ENCODE measurements around the gene RTL10.

Gene RTL10, protein sequence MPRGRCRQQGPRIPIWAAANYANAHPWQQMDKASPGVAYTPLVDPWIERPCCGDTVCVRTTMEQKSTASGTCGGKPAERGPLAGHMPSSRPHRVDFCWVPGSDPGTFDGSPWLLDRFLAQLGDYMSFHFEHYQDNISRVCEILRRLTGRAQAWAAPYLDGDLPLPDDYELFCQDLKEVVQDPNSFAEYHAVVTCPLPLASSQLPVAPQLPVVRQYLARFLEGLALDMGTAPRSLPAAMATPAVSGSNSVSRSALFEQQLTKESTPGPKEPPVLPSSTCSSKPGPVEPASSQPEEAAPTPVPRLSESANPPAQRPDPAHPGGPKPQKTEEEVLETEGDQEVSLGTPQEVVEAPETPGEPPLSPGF

DNA sequence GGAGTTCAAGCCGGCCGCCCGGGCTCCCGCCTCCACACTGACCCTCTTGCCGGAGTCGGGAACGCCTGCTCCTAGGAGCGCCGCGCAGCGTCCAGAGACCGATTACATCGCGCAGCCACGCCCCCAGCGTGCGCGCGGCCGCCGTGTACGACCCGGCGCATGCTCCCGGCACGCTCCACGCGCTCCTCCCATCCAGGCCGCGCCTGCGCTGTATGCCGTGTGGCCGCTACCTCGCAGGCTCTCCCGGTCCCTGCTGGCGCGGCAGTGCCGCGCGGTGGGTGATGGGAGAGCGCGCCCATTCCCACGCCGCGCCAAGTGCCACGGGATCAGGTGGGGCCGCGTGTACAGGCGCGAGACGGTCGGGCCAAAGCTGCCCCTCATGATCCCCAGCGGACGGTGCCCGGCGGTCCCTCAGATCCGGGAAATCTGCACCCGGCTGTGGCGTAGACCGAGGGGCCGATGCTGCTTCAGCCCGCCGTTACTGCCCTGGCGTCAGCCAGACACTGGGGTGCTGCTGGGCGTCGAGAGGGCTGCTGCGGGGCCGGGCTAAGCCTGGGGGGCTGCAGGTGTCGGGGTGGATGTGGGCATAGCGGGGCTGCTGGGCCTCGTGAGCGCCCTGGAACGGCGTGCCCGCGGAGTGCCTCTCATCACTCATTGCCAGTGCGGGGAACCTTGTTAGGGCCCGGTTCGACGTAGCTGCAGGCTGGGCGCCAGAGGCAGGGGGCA is at the start of gene RTL10, which contains the start of gene GNB1L:
Gene RTL10 (minus strand): TSS at position 97 of the 726 bp plus-strand sequence. CDS start 2,613 bp downstream, outside the sequence.
Gene GNB1L (minus strand): TSS at position 97 of the 726 bp plus-strand sequence. CDS start 33,519 bp downstream, outside the sequence.
- DNase-seq, result peak; percentile 69

- no peak for DNase-seq
Measured at GRCh38 chr22:19904174-19904856, 49.6 kb upstream of the RTL10 start.

DNA sequence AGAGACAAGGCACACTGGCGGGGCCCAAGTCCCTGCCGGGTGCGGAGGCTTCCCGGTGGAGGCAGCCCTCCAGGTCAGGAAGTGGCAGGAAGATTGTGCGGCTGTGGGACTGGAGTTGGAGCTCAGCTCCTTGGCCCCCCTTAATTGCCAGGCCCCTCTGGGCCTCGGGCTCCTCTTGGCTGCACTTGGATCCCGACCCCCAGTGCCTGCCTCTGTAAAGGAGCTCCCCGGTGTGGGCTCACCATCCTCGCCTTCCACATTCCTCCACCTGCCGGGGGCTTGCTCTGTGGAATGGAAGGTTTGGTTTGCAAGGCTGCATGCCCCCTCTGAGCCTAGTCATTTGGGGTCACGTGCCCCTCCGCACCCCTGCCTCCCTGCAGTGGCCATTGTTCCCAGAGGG is 48.8 kb upstream of the RTL10 start:
- DNase-seq, result no peak

GRCh38 chr22:19903031-19903430 is 48.4 kb upstream of the RTL10 start:
- DNase-seq, result no peak

DNA sequence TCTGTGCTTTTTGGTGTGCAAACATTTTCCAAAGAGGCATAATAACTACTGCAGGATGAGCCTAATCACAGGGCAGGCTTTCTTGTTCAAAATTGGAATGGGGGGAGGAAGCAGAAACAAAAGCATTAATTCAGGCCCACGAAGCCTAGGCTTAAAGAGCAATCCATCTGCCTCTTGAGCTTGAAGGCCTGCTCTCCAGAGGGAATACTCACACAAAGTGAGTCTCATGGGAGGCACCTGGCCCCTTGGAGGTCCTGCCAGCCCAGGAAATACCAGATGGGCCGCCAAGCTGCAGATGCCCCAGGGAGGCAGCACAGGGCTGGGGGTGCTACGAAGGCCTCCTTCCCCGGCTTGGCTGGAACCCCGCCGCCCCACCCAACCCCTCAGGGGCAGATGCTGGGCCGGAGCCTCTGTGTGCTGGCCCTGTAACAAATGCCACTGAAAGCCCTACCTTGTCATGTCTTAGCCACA is 47.6 kb upstream of the RTL10 start:
- DNase-seq, result no peak

GRCh38 chr22:19901577-19902244 is 47.0 kb upstream of the RTL10 start:
- no peak for DNase-seq

DNA sequence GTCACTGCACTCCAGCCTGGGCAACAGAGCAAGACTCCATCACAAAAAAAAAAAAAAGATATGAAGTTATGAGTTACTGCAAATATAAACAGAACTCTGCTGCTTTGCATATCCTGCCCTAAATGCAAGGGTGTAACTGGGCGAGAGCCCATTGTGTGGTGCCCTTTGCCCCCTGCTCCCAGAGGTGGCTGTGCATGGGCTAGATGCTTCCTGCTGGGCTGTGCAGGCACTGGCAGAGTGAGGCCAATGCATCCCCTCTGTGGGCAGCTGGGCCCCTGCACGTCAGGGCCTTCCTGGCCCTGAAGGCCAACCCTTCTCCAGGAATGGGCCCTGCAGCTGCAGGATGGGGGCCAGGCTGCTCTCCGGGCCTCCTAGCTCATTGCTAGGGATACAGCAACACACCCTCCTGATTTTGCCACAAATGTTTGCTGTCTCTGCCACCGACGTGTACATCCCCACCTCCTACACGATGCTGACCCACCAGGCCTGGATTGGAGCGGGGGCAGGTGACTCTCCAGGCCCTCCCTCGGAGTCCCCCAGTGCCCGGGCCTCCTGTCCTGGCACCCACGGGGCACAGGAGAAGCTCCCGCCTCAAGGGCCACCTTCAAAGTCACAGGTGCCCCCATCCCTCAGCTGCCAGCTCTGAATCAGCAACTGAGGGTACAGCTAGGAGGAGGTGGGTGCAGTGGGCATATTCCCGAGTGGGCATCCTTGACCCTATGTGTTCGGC is 46.2 kb upstream of the RTL10 start:
- no peak for DNase-seq

GRCh38 chr22:19898831-19899567 is 44.3 kb upstream of the RTL10 start:
- DNase-seq, result no peak

DNA sequence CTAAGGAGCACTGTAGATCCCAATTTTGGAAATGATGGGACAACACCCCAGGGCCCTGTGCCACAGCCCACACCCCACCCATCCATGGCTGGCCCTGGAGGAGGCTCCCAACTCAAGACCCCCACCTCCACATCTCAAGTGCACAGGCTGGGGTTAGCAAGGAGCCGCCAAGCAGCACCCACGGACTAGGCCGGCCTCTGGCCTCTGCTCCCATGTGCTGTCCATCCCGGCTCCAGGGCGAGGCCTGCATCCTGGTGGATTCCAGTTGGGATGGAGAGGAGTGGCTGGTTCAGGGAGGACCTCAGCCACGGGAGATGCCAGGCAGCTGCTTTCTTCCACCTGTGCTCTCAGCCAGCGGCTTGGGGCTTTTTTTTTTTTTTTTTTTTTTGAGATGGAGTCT is 43.5 kb upstream of the RTL10 start:
- no peak for DNase-seq

GRCh38 chr22:19897726-19898125 is 43.1 kb upstream of the RTL10 start:
- no peak for DNase-seq

DNA sequence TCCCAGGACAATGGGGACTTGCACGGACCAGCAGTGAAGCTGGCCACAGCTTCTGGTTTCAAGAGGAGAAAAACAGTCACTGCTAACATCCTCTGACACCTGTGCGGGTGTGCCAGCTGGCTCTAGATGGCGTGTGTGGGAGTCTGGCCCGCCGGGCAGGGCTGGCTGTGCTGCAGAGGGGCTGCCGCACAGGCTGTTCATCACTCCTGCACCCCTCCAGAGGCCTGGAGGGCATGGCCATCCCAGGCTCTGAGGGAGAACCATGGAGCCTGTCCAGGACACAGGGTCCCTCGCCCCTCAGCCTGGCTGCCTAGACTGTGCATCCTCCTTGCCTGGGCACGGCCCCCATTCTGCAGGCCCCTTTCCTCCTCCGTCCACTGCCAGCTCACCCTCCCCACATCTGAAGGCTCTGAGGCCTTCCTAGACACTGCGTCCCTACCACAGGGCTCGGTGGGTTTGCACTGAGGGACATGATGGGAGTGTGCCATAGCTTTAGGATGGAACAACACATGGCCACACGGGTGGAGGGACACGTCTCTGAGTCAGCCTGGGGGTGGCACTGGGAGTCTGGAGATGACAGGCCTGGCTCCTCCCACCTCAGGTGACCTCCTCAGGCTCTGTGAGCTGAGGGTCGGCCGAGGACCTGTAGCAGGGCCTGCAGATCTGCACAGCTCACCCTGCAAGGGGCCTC is 42.1 kb upstream of the RTL10 start:
- no peak for DNase-seq

GRCh38 chr22:19895160-19895849 is 40.6 kb upstream of the RTL10 start:
- DNase-seq, result no peak

DNA sequence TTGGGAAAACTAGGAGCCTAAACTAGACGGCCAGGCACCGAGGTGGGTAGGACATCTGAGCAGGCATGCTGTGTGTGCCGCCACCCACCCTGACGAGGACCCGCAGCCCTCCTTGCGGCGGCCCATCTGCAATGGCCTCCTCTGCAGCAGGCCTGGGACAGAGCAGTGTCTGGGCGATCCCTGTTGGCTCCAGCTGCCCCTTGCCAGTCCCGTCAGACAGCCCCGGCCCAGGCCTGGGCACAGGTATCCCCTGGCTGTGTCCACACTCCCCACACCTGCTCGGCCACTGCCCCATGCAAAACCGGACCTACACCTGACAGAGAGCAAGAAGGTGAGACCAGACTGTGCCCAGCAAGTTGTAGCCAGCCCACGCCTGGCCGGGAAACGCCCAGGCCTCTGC is 38.7 kb upstream of the RTL10 start:
- DNase-seq, result no peak

DNA sequence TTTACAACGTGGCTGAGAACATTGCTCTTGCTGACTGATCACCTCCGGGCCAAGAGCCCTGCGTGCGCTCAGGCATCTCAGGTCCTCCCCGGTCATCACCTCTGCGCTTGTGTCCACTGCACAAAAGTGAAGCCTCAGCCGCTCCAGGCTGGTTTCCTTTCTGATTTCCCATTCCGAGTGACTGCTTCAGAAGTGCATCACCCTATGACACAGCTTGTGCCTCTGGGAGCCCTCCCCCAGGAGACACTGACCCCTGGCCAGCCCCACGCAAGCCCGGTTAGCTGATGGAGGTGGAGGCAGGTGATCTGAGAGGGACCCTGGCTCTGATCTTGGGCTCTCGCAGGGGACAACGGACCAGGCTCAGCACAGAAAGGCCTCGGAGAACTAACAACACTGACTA is 38.3 kb upstream of the RTL10 start:
- no peak for DNase-seq

- DNase-seq, result no peak
Measured at GRCh38 chr22:19892257-19892879, 37.7 kb upstream of the RTL10 start.

- DNase-seq, result peak; percentile 75
Measured at GRCh38 chr22:19891317-19892256, 36.9 kb upstream of the RTL10 start.

DNA sequence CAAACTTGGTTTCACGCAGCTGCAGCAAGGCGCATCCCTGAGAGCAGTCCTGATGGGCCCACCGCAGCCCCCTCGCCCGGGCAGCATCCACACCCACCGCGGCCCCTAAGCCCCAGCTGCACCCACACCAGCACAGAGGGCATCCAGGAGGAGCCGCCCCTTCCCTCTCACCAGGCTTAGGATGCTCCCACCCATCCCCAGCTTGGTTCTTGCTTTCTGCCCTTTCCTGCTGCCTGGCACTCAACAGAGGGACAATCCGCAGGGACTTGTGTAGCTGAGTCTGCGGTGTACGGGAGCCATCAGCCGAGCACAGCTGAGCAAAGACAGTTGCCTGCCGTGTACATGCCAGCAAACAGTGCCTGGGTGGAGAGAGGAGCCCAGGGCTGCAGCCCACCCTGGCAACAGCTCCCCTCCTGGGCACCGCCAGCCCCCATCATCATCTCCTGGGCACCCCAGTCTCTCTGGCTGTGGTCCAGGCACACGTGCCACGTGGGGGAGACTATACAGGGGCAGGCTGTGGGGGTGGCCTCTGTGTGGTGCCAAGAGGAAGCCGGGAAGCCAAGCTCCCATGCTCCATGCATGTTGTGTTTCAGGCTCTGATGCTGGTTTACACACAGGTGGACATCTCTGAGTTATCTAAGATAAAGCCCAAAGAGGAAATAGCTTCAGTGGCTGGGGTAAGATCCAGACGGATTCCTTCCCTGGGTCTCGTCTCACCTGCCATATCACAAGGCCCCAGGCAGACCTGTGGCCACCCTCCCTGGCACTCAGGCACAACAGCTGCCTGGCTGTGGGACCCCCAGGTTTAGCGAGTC is 36.0 kb upstream of the RTL10 start:
- DNase-seq, result no peak

DNA sequence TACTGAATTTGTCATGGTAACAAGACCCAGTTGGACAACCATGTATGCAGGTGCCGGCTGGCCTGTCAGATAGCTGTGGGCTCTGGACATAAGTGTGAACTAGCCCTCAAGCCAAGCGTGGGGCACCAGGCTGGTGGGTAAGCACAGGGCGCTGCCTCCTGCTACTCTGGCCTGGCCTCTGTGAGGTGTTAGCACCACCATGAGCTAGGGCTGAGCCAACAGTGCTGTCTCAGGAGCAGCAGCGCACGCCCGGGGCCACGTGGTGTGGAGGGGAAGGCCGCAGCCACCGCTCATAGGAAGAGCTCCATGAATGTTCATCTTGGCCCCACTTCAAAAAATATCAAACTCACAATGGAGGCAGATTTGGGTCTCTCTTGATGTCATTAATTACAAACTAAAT is 35.3 kb upstream of the RTL10 start:
- DNase-seq, result no peak

Measured in NCI-H748 treated with DMSO at 0.1 percent for 48 hours (cell line).